Osteoblast (primary cell): ENCODE data around the gene RIN3. TPM values are rescaled to one million over a fixed set of nuclear protein-coding genes. Genes with fewer than 3 reads are reported as not detected.

Experiments used
- DNase-seq: peaks from one replicate; pipeline ENCODE4 v3.0.0; 2011; ENCODE audit warnings: low spot score, mixed read lengths; ENCODE audit not compliant: insufficient read length; ENCODE audit errors: missing footprints
- H2AFZ ChIP-seq: 2 replicates; pipeline ENCODE4 v1.6.0; 2011; ENCODE audit warnings: mild to moderate bottlenecking, low read length
- H3K27ac ChIP-seq: 2 replicates; pipeline ENCODE4 v1.5.1; 2011; ENCODE audit warnings: mild to moderate bottlenecking, low read depth, low read length, moderate library complexity
- H3K27me3 ChIP-seq: 2 replicates; pipeline ENCODE4 v1.6.0; 2012; ENCODE audit warnings: mild to moderate bottlenecking, control low read depth, inconsistent platforms, low read length, moderate library complexity; ENCODE audit not compliant: insufficient read depth
- H3K36me3 ChIP-seq: 2 replicates; pipeline ENCODE4 v1.5.1; 2011; ENCODE audit warnings: mild to moderate bottlenecking, low read length, control low read depth, moderate library complexity; ENCODE audit not compliant: insufficient read depth
- H3K4me1 ChIP-seq: 2 replicates; pipeline ENCODE4 v1.5.1; 2011; ENCODE audit warnings: mild to moderate bottlenecking, low read length, control low read depth, moderate library complexity; ENCODE audit not compliant: insufficient read depth
- H3K4me2 ChIP-seq: 2 replicates; pipeline ENCODE4 v1.6.0; 2011; ENCODE audit warnings: mild to moderate bottlenecking, low read length; ENCODE audit not compliant: insufficient read depth
- H3K4me3 ChIP-seq: fragments of 200-600 bp; sonication (generic); 3 replicates; pipeline ENCODE4 v1.5.1; 2012; ENCODE audit warnings: mild to moderate bottlenecking, low read length, inconsistent platforms; ENCODE audit not compliant: insufficient read depth
- H3K79me2 ChIP-seq: 2 replicates; pipeline ENCODE4 v1.6.0; 2012; ENCODE audit warnings: mild to moderate bottlenecking, low read length, control low read depth, inconsistent platforms; ENCODE audit not compliant: insufficient read depth
- H3K9me3 ChIP-seq: 2 replicates; pipeline ENCODE4 v1.5.1; 2011; ENCODE audit warnings: low read depth, low read length, control low read depth
- H4K20me1 ChIP-seq: 2 replicates; pipeline ENCODE4 v1.6.0; 2012; ENCODE audit warnings: mild to moderate bottlenecking, low read length, control low read depth; ENCODE audit not compliant: insufficient read depth
- CTCF ChIP-seq: IDR thresholded peaks from 2 replicates; pipeline ENCODE4 v1.5.1; 2011; ENCODE audit warnings: mild to moderate bottlenecking, low read depth, low read length, moderate library complexity; ENCODE audit errors: extremely low read depth
- total RNA-seq: library from RNA; depleted of rRNA; stranded (reverse); fragments of >200 nt; gene quantifications from 2 replicates; pipeline ENCODE4 v1.2.3, GENCODE V29; 2012

RIN3 gene
- total RNA-seq, 1 donor = 7.6 TPM

- peak; percentile 84 for DNase-seq
- H3K27ac ChIP-seq = peak overlapping the region; percentile 84
- H2AFZ ChIP-seq = peak overlapping the region; percentile 44
- H3K79me2 ChIP-seq = peaks cover 5% of the 10 kb centered on the region
- no peak overlapping the region for H3K4me3 ChIP-seq
- H3K36me3 ChIP-seq = no peaks in the 10 kb centered on the region
- H3K9me3 ChIP-seq = no peaks in the 10 kb centered on the region
- peak overlapping the region; percentile 7 for H3K4me2 ChIP-seq
- no peaks in the 10 kb centered on the region for H4K20me1 ChIP-seq
- H3K27me3 ChIP-seq = no peaks in the 10 kb centered on the region
- H3K4me1 ChIP-seq = peaks cover 32% of the 10 kb centered on the region
- TF ChIP-seq CTCF = peak; percentile 67
Observed at GRCh38 chr14:92600318-92601053, 86.9 kb downstream of the RIN3 start.

- Histone ChIP-seq H3K27ac (peak overlapping the region; percentile 84), H3K4me1 (peaks cover 32% of the 10 kb centered on the region), H3K27me3 (no peaks in the 10 kb centered on the region), H2AFZ (no peak overlapping the region), H3K4me3 (no peak overlapping the region), H4K20me1 (no peaks in the 10 kb centered on the region), H3K9me3 (no peaks in the 10 kb centered on the region), H3K4me2 (no peak overlapping the region), H3K79me2 (peaks cover 5% of the 10 kb centered on the region), H3K36me3 (no peaks in the 10 kb centered on the region)
- DNase-seq = no peak
- no peak for TF ChIP-seq CTCF
Observed at GRCh38 chr14:92601131-92601710, 87.6 kb downstream of the RIN3 start.

- H3K9me3 ChIP-seq = no peaks in the 10 kb centered on the region
- H3K27me3 ChIP-seq = no peaks in the 10 kb centered on the region
- peaks cover 32% of the 10 kb centered on the region for H3K4me1 ChIP-seq
- H3K79me2 ChIP-seq = peaks cover 5% of the 10 kb centered on the region
- TF ChIP-seq CTCF = no peak
- DNase-seq = no peak
- H3K36me3 ChIP-seq = no peaks in the 10 kb centered on the region
- peak overlapping the region; percentile 84 for H3K27ac ChIP-seq
- H3K4me2 ChIP-seq = no peak overlapping the region
- H4K20me1 ChIP-seq = no peaks in the 10 kb centered on the region
- no peak overlapping the region for H3K4me3 ChIP-seq
- H2AFZ ChIP-seq = no peak overlapping the region
Observed at GRCh38 chr14:92601757-92602417, 88.3 kb downstream of the RIN3 start.
